ENCODE data around the gene POLR3E. TPM values are rescaled to one million over a fixed set of nuclear protein-coding genes. Genes with fewer than 3 reads are reported as not detected.

POLR3E gene
- total and polyA plus RNA-seq, 2 donors (not counting 1 experiment from before 2014, with no cell fraction given), result 97.1 to 98.4 TPM

DNA sequence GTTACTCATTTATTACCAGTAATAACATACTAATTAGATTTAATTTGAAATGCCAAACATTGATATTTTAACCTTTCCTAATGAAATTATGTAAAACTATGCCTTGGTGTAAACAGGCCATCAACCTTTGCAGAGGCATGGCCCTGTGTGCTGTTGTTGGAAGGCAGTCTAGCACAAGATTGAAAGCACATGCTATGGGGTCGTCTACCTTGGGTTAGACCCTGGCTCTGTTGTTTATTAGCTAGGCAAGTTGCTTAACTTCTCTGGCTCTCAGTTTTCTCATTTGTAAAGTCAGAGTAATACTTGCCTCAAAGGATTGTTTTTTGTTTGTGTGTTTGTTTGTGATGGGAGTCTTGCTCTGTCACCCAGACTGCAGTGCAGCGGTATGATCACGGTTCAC lies 86.6 kb downstream of the POLR3E start:
- H3K27ac Mint-ChIP-seq, result no peak overlapping the region
- CTCF ChIA-PET, result no interaction called here

More for the DNA sequence above, 86.6 kb downstream of the POLR3E start:
- Histone ChIP-seq H3K9ac (ENCODE audit: low read length) (no peak overlapping the region), H3K4me3 (ENCODE audit: control extremely low read depth in 1 of 5, extremely low read depth in 1 of 5, insufficient read depth in 1 of 5, low read depth in 2 of 5, low read length in 4 of 5) (no peak overlapping the region), H3K27ac (ENCODE audit: low read length in 2 of 2) (no peak overlapping the region), H3K79me2 (ENCODE audit: control insufficient read depth, insufficient read depth, low read length) (no peaks in the 10 kb centered on the region), H3K27me3 (replicated peaks in 1 of 4; ENCODE audit: control extremely low read depth in 1 of 4, control insufficient read depth in 3 of 4, insufficient read depth in 4 of 4, low read length in 3 of 4) (no peaks in the 10 kb centered on the region), H3K4me2 (replicated peaks; ENCODE audit: low read depth, low read length, poor library complexity, severe bottlenecking) (no peak overlapping the region), H4K20me1 (ENCODE audit: control insufficient read depth, insufficient read depth, low read length, poor library complexity, severe bottlenecking) (no peaks in the 10 kb centered on the region), H3K9me3 (ENCODE audit: control extremely low read depth in 1 of 3, control insufficient read depth in 2 of 3, insufficient read depth in 1 of 3, low read length in 2 of 3) (no peaks in the 10 kb centered on the region), H3K36me3 (replicated peaks in 1 of 2; ENCODE audit: control extremely low read depth in 1 of 2, control insufficient read depth in 1 of 2, extremely low read depth in 1 of 2, insufficient read depth in 2 of 2, low read length in 1 of 2) (no peaks in the 10 kb centered on the region), H3K4me1 (ENCODE audit: control insufficient read depth in 2 of 2, insufficient read depth in 2 of 2, low read length in 2 of 2) (no peaks in the 10 kb centered on the region), H2AFZ (ENCODE audit: insufficient read depth, low read depth, low read length, poor library complexity, severe bottlenecking) (no peak overlapping the region)
- intact Hi-C loops (cut with micrococcal nuclease), result no loop called here
- H3K4me1 Mint-ChIP-seq, result no peaks in the 10 kb centered on the region
- POLR2A ChIA-PET, result no interaction called here
- ATAC-seq (ENCODE audit: low read depth) (no peak), DNase-seq (no peak)
- TF ChIP-seq, protein P1, sequence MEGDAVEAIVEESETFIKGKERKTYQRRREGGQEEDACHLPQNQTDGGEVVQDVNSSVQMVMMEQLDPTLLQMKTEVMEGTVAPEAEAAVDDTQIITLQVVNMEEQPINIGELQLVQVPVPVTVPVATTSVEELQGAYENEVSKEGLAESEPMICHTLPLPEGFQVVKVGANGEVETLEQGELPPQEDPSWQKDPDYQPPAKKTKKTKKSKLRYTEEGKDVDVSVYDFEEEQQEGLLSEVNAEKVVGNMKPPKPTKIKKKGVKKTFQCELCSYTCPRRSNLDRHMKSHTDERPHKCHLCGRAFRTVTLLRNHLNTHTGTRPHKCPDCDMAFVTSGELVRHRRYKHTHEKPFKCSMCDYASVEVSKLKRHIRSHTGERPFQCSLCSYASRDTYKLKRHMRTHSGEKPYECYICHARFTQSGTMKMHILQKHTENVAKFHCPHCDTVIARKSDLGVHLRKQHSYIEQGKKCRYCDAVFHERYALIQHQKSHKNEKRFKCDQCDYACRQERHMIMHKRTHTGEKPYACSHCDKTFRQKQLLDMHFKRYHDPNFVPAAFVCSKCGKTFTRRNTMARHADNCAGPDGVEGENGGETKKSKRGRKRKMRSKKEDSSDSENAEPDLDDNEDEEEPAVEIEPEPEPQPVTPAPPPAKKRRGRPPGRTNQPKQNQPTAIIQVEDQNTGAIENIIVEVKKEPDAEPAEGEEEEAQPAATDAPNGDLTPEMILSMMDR (IDR thresholded peaks at IDR 0.05), result no peak
- no peak for TF ChIP-seq EZH2 (IDR thresholded peaks at IDR 0.05; ENCODE audit: borderline replicate concordance, insufficient read depth, low read depth, low read length, poor library complexity, severe bottlenecking)
- no peaks in the 10 kb centered on the region for H3K27me3 Mint-ChIP-seq
- no peak overlapping the region for H3K4me3 Mint-ChIP-seq
- WGBS (ENCODE audit: insufficient coverage), result 100% methylated on average over 1 of the region's 3 CpGs
- no peaks in the 10 kb centered on the region for H3K9me3 Mint-ChIP-seq (ENCODE audit: insufficient read depth)

Other genes starting within 250 kb of the POLR3E start
- gene VWA3A, start 204.9 kb upstream of the POLR3E start, total RNA-seq, result 0.47 and 0.80 TPM in 2 replicates
- 0.17 and 0.28 TPM in 2 replicates for gene VWA3A, start 204.9 kb upstream of the POLR3E start, polyA plus RNA-seq
- gene SDR42E2, start 134.9 kb upstream of the POLR3E start, total RNA-seq, result 0.27 and 0.62 TPM in 2 replicates
- 0.12 and 0.13 TPM in 2 replicates for gene SDR42E2, start 134.9 kb upstream of the POLR3E start, polyA plus RNA-seq
- gene EEF2K, start 91.1 kb upstream of the POLR3E start, total RNA-seq, result 28.7 and 30.0 TPM in 2 replicates
- gene EEF2K, start 91.1 kb upstream of the POLR3E start, polyA plus RNA-seq, result 9.8 and 11.8 TPM in 2 replicates
- gene CDR2, start 77.2 kb downstream of the POLR3E start, total RNA-seq, result 10.5 and 11.3 TPM in 2 replicates
- 8.0 and 11.6 TPM in 2 replicates for gene CDR2, start 77.2 kb downstream of the POLR3E start, polyA plus RNA-seq
- 810 and 887 TPM in 2 replicates for gene NPIPB5, start 213.5 kb downstream of the POLR3E start, total RNA-seq
- gene NPIPB5, start 213.5 kb downstream of the POLR3E start, polyA plus RNA-seq, result 206 and 455 TPM in 2 replicates

Data from B cell (primary cell).